Activated T-cell treated with anti-CD3 and anti-CD28 coated beads for 4 hours (primary cell): ENCODE results near the gene ASTN2.

Experiments
- DNase-seq: peaks from one replicate; pipeline ENCODE4 v3.0.0-alpha.2; 2020

ASTN2 gene

GRCh38 chr9:116493183-116493860 is 921.5 kb downstream of the ASTN2 start:
- DNase-seq, result no peak

- DNase-seq, result no peak
These were observed 923.2 kb downstream of the ASTN2 start for GRCh38 chr9:116491659-116492058.

DNA sequence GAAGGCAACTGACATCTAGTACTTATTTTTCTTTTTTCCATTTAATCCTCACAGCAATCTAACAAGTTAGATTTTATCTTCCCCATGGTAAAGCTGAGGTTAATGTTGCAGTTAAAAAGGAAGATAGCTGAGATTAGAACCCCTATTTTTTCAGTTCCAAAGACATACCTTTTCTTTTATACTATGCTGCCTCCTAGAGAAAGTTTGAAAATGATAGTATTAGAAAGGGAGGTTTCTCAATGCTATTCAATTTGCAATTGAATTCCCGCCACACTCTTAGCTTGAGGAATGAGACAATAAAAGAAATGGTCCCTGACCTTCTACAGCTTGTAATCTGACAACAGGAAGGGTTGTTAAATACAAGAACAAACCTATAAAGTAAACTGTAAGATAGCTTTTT is 923.6 kb downstream of the ASTN2 start:
- DNase-seq, result no peak

- no peak for DNase-seq
These were observed 924.5 kb downstream of the ASTN2 start for GRCh38 chr9:116490321-116490720.

DNA sequence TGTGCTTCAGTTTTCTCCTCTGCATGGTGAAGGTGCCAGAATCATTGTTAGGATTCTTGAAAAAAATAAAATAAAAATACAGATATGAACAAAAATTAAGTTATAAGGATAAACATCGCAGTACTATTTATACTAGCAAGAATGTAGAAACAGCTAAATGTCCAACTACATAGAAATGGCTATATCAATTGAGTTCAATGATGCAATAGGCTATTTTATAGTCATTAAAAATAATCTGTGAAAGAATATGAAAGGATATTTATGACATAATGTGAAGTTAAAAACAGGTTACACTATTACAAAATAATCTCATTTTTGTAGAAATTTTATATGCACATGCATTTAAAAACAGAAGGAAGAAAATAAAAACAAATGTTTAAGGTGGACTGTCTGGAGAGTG is 926.5 kb downstream of the ASTN2 start:
- no peak for DNase-seq

DNA sequence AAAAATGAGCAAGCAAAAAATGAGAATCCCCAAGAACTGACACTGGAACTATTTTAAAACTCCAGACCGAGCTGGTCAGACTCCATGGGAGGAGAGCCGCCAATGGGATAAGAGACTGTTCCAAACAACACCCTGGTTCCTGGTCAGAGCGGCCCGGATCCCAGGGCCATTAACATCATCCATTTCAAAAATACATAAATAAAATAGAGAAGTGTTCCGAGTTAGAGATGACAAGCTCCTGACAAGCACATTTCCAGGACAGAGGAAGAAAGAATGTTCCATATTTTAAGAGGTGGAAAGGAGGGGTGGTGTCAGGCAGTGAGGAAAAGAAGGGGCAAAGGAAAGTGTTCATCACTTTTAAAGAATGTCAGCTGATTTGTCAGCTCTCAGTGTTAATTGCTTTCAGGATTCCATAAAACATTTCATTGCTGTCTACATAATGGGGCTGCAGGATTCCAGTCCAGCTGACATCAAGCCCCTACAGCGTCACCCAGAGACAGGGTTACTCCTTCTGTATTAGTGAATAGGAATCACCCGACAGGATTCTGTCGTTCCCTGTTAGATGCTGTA is 930.3 kb downstream of the ASTN2 start:
- no peak for DNase-seq

GRCh38 chr9:116483622-116484491 is 931.0 kb downstream of the ASTN2 start:
- no peak for DNase-seq

DNA sequence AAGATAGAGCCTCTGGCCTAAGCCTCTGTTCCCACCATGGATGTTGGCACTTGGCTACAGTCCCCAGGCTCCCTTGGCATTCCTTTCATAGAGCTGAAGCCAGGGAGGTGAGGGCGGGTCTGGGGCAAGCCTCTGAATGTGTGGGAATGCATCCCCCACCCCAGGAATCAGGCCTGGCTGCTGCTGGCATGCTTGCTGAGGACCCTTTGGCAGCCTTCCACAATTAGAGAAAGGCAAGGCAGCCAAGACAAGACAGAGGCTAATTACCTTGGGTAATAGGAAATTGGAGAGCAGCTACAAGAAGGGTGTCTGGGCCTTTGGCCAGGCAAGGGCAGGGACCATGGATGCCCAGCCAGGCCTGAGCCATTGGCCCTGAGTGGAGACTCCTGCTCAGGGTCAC is 932.1 kb downstream of the ASTN2 start:
- no peak for DNase-seq

GRCh38 chr9:116480700-116481099 is 934.2 kb downstream of the ASTN2 start:
- DNase-seq, result no peak

GRCh38 chr9:116479967-116480366 is 934.9 kb downstream of the ASTN2 start:
- no peak for DNase-seq

DNA sequence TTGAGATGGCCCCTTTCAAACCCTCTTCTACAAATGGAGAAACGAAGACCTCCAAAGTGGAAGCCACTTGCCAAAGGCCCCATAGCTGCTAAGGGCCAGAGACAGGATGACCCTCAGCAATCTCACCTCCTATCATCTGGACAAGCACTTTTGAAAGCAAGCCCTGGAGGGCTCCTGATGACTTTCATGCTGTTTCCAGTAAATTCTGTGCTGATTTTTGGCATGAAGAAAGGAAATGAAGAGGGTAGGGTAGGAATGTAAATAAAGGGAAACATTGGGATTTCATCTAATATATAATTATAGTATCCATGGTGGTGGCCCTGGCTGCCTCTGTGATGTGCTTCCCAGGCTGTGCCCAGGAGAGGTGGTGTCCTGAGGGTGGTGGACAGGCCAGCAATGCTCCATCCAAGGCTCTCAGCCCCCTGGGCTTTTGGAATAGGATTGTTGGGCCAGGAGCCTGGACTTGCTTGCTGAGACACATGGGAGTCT is 935.8 kb downstream of the ASTN2 start:
- DNase-seq, result no peak

- no peak for DNase-seq
These were observed 937.2 kb downstream of the ASTN2 start for GRCh38 chr9:116477584-116478141.

- DNase-seq, result no peak
These were observed 937.9 kb downstream of the ASTN2 start for GRCh38 chr9:116476935-116477381.

DNA sequence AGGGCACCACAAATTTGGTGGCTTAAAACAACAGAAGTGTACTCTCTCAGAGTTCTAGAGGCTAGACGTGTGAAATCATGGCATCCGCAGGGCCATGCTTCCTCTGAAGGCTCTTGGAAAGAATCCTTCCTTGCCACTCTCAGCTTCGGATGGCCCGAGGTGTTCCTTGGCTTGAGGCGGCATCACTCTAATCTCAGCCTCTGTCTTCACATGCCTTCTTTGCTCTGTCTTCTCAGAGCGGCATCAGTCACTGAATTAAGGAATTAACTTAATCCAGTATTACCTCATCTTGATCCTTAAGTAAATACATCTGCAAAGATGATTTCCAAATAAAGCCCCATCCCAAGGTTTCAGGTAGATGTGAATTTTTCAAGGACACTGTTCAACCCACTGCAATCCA is 938.9 kb downstream of the ASTN2 start:
- no peak for DNase-seq

DNA sequence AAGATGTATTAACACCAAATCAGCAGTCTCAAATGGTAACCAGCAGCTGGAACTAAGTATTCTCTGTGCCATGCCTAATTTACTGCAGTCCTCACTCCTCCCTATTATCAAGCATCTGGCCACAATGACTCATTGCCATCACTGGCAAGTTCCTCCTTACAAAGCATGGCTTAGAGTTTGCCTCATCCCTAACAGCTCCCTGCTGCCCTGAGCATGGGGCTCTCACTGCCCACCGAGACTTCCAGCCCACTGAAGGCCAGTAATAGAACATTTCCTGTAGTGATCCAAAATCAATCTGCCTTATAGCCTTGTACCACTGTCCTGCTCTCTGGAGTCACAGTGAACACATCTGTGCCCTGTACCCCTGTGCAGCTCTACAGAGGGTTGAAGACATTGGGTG is 939.7 kb downstream of the ASTN2 start:
- no peak for DNase-seq

DNA sequence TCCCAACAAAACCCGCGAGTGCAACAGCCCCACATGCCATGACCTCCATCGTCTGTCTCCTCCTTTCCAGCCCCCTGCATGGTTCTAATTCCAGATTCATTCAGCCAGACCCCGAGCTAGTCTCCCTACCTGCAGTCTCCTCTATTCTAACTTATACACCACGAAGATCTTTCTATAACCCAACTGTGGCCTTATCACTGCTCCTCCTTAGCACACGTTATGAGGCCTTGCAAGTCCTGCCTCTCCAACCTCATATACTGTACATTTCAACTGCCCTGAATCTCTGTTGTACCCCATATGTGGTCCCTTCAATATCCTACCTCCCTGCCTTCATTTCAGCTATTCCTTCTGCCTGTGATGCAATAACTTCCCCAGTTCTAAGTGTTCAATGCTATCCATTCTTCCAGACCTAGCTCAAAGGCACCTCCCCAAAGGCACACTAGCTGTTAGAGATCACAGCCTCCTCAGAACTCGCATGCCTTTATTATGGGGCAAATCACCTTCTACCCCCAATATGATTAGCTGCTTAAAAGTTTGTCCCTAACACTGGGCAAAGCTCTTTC is 942.8 kb downstream of the ASTN2 start:
- DNase-seq, result no peak

DNA sequence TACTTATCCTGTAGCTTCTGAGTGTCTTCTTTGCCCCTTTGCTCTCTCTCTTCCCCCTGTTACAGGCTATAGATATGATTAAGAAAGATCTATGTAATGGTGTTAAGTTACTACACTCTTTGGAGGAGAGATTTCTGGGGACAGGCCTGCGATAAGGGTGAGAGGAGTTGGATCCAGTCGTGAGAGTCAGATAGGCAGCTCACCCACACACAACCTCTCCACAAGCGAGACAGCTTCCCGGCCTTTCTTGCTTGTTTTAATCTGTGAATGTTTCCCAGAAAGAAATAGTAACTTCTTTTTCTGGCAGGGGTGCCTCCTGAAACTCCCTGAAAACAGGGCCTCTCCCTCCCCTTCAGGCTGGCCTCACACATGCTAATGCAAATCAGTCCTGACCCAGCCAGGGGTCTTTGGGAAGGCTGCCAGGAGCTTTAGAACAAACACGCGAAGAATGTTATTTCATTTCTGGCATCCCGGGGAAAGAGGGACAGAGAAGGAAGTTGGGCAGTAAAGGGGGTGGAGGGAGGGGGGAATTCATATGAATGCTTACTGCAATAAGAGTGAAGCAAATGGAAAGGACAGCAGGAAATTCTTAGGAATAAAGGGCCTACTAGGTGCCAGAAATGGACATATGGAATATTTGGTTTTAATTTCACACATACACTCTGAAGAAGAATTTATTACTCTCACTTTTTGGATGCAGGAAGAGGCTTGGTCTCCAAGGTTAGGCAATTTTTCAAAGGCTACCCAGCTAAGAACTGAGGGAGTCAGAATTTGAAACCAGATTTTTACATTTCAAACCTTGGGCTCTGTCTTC is 943.6 kb downstream of the ASTN2 start:
- no peak for DNase-seq

GRCh38 chr9:116468793-116469527 is 945.9 kb downstream of the ASTN2 start:
- no peak for DNase-seq

DNA sequence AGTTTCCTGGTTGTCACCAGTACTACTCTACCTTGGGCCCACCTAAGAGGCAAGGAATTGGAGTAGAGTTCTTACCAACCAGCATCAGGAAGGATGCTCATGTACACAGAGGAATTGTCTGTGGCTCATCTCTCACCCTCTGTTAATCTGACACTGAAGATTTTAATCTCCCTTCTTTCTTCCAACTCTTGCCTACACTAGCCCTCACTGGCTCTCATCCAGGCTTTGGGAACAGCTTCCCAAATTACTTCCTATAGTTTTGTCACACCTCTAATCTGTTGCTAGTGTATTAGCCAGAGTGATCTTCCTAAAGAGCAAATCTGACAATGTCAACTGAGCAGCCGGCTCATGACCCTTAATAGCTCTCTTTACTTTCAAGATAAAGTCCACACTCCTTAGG is 946.5 kb downstream of the ASTN2 start:
- DNase-seq, result no peak

- DNase-seq, result no peak
These were observed 947.0 kb downstream of the ASTN2 start for GRCh38 chr9:116467740-116468351.
